Fibroblast of lung (primary cell): ENCODE results near the gene INS. TPM values are rescaled to one million over a fixed set of nuclear protein-coding genes. Genes with fewer than 3 reads are reported as not detected.
A peak's percentile ranks its signal among the peaks of the same experiment; 100 is the strongest.

Experiments used
- DNase-seq, 2 donors: peaks; one replicate each; pipeline versions ENCODE4 v3.0.0 to v3.0.0-alpha.2; 2010; ENCODE audit warnings: low read depth in 2 of 2
- H2AFZ ChIP-seq: 2 replicates; pipeline ENCODE4 v1.5.1; 2012; ENCODE audit warnings: low read length, control low read depth, inconsistent platforms
- H3K27ac ChIP-seq: 2 replicates; pipeline ENCODE4 v1.5.1; 2011; ENCODE audit warnings: low read length, control low read depth; ENCODE audit not compliant: insufficient read depth
- H3K27me3 ChIP-seq: 2 replicates; pipeline ENCODE4 v1.5.1; 2011; ENCODE audit warnings: mild to moderate bottlenecking, low read length; ENCODE audit not compliant: control insufficient read depth, insufficient read depth
- H3K36me3 ChIP-seq: 2 replicates; pipeline ENCODE4 v1.5.1; 2011; ENCODE audit warnings: low read length; ENCODE audit not compliant: control insufficient read depth, insufficient read depth
- H3K4me1 ChIP-seq: 2 replicates; pipeline ENCODE4 v1.5.1; 2011; ENCODE audit warnings: low read length; ENCODE audit not compliant: control insufficient read depth, insufficient read depth; ENCODE audit errors: extremely low read depth
- H3K4me2 ChIP-seq: 2 replicates; pipeline ENCODE4 v1.5.1; 2011; ENCODE audit warnings: low read length, control low read depth; ENCODE audit not compliant: insufficient read depth; ENCODE audit errors: extremely low read depth
- H3K4me3 ChIP-seq, 4 experiments: fragments of 200-600 bp in 1 of 4; sonication (generic) in 1 of 4; replicated peaks in 1 of 4; 2 replicates each; pipeline ENCODE4 v1.5.1; 2011 to 2016; ENCODE audit warnings: low read length in 4 of 4, low read depth in 3 of 4, mild to moderate bottlenecking in 3 of 4, control low read depth in 2 of 4, inconsistent platforms in 1 of 4, mixed read lengths in 1 of 4; ENCODE audit not compliant: insufficient read depth in 1 of 4; ENCODE audit errors: control extremely low read depth in 1 of 4
- H3K79me2 ChIP-seq: 2 replicates; pipeline ENCODE4 v1.5.1; 2012; ENCODE audit warnings: mild to moderate bottlenecking, low read length, inconsistent platforms; ENCODE audit not compliant: control insufficient read depth, insufficient read depth
- H3K9ac ChIP-seq: 2 replicates; pipeline ENCODE4 v1.5.1; 2011; ENCODE audit warnings: mild to moderate bottlenecking, low read length, control low read depth; ENCODE audit not compliant: insufficient read depth
- H3K9me3 ChIP-seq: 2 replicates; pipeline ENCODE4 v1.5.1; 2012; ENCODE audit warnings: low read depth, low read length; ENCODE audit not compliant: control insufficient read depth, insufficient read depth
- H4K20me1 ChIP-seq: 2 replicates; pipeline ENCODE4 v1.5.1; 2011; ENCODE audit warnings: low read length; ENCODE audit not compliant: control insufficient read depth, insufficient read depth; ENCODE audit errors: extremely low read depth
- CTCF ChIP-seq, 2 donors: IDR thresholded peaks in 1 of 2; conservative IDR thresholded peaks in 1 of 2; 1 replicate in 1 of 2; 2 replicates in 1 of 2; pipeline ENCODE4 v1.5.1; 2011 to 2012; ENCODE audit warnings: low read length in 2 of 2, control low read depth in 1 of 2, inconsistent platforms in 1 of 2, low read depth in 1 of 2, mild to moderate bottlenecking in 1 of 2
- EZH2 ChIP-seq: IDR thresholded peaks from 2 replicates; pipeline ENCODE4 v1.5.1; 2012; ENCODE audit warnings: low read length, control low read depth, mild to moderate bottlenecking; ENCODE audit errors: missing control alignments
- polyA plus RNA-seq, 2 donors: library from polyadenylated mRNA; depleted of rRNA in 1 of 2; stranded (reverse) in 1 of 2; unstranded in 1 of 2; fragments of >200 nt; gene quantifications; 2 replicates each; pipeline ENCODE4 v1.2.1, GENCODE V29; 2011 to 2012; ENCODE audit warnings: missing spikeins in 1 of 2
- total RNA-seq: library from RNA; depleted of rRNA; stranded (reverse); fragments of >200 nt; gene quantifications from 2 replicates; pipeline ENCODE4 v1.2.1, GENCODE V29; 2014

INS gene
- total and polyA plus RNA-seq, 2 donors (not counting 1 experiment from before 2014, with no cell fraction given) = not detected

GRCh38 chr11:2167141-2168045 lies 6.4 kb upstream of the INS start:
- no peak overlapping the region for H3K4me2 ChIP-seq
- no peak overlapping the region for H3K9ac ChIP-seq
- DNase-seq = no peak
- H3K79me2 ChIP-seq = no peaks in the 10 kb centered on the region
- no peak overlapping the region for H2AFZ ChIP-seq
- no peak overlapping the region for H3K27ac ChIP-seq
- H3K4me3 ChIP-seq = no peak overlapping the region
- H4K20me1 ChIP-seq = no peaks in the 10 kb centered on the region
- TF ChIP-seq CTCF (conservative IDR thresholded peaks at IDR 0.05 in 1 of 2, IDR thresholded peaks at IDR 0.05 in 1 of 2; ENCODE audit: low read depth in 1 of 2, low read length in 2 of 2) (no peak), EZH2 (no peak)
- H3K36me3 ChIP-seq = no peaks in the 10 kb centered on the region
- H3K9me3 ChIP-seq = no peaks in the 10 kb centered on the region
- no peaks in the 10 kb centered on the region for H3K27me3 ChIP-seq
- no peaks in the 10 kb centered on the region for H3K4me1 ChIP-seq

DNA sequence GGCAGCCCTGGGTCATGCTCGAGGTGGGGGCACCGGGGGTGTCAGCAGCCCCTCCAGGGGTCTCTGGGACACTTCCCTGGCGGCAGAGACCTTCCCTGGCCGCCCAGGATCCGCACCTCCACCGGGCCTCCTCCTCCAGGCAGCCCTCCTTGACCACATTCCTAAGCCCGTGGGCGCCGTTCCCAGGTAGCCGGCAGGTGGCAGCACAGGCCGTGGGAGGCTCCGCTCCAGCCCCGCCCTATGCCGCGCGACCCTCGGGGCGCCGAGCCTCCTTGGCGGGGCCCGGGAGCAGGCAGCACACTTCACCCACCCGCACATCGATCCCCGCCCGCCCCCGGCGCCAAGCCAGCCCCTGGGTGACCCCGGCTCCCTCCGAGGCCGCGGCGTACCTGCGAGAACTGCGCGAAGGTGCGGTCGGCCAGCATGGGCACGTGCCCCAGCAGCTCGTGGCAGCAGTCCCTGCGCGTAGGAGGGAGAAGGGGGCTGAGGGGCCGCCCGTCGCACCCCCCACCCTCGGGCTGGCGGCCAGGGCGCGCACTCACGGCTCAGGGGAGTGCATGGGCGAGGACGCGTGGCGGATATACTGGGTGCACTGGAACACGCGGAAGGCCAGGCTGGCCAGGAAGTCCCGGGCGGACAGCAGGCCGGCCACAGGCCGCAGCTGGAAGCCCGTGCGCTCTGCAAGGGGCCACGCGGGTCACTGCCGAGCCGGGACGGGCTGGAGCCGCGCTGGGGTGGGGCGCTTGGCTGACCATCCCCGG lies 5.3 kb upstream of the INS start:
- H4K20me1 ChIP-seq = no peaks in the 10 kb centered on the region
- no peak overlapping the region for H2AFZ ChIP-seq
- no peaks in the 10 kb centered on the region for H3K9me3 ChIP-seq
- no peaks in the 10 kb centered on the region for H3K4me1 ChIP-seq
- H3K4me2 ChIP-seq = no peak overlapping the region
- no peak overlapping the region for H3K27ac ChIP-seq
- no peak overlapping the region for H3K9ac ChIP-seq
- H3K79me2 ChIP-seq = no peaks in the 10 kb centered on the region
- no peaks in the 10 kb centered on the region for H3K36me3 ChIP-seq
- no peak overlapping the region for H3K4me3 ChIP-seq
- H3K27me3 ChIP-seq = no peaks in the 10 kb centered on the region
- TF ChIP-seq EZH2 (no peak), CTCF (conservative IDR thresholded peaks at IDR 0.05 in 1 of 2, IDR thresholded peaks at IDR 0.05 in 1 of 2; ENCODE audit: low read depth in 1 of 2, low read length in 2 of 2) (peak; percentile 18 to 57)
- DNase-seq = peak; percentile 9 to 41

- no peaks in the 10 kb centered on the region for H3K79me2 ChIP-seq
- no peaks in the 10 kb centered on the region for H3K27me3 ChIP-seq
- TF ChIP-seq CTCF (conservative IDR thresholded peaks at IDR 0.05 in 1 of 2, IDR thresholded peaks at IDR 0.05 in 1 of 2; ENCODE audit: low read depth in 1 of 2, low read length in 2 of 2) = no peak
- TF ChIP-seq EZH2 = no peak
- no peak overlapping the region for H3K4me2 ChIP-seq
- no peaks in the 10 kb centered on the region for H3K4me1 ChIP-seq
- no peak overlapping the region for H3K9ac ChIP-seq
- no peaks in the 10 kb centered on the region for H4K20me1 ChIP-seq
- H3K9me3 ChIP-seq = no peaks in the 10 kb centered on the region
- no peak overlapping the region for H2AFZ ChIP-seq
- H3K27ac ChIP-seq = no peak overlapping the region
- no peaks in the 10 kb centered on the region for H3K36me3 ChIP-seq
- no peak for DNase-seq
- no peak overlapping the region for H3K4me3 ChIP-seq
Measured at GRCh38 chr11:2165571-2165970, 4.6 kb upstream of the INS start.
